HG03135 (cell line): Measurements from ENCODE around the gene ZNF227.
"Not testable (repeated sequence)": the region's sequence is repeated elsewhere in the genome, so short reads cannot be mapped to it uniquely, and the experiment has no call there.

Source experiments
- ATAC-seq: cut with Tn5 transposase; IDR thresholded peaks from one replicate; pipeline ENCODE4 v1.9.1; 2021; ENCODE audit warnings: mild to moderate bottlenecking, moderate library complexity; ENCODE audit not compliant: unreplicated experiment

The ZNF227 gene

DNA sequence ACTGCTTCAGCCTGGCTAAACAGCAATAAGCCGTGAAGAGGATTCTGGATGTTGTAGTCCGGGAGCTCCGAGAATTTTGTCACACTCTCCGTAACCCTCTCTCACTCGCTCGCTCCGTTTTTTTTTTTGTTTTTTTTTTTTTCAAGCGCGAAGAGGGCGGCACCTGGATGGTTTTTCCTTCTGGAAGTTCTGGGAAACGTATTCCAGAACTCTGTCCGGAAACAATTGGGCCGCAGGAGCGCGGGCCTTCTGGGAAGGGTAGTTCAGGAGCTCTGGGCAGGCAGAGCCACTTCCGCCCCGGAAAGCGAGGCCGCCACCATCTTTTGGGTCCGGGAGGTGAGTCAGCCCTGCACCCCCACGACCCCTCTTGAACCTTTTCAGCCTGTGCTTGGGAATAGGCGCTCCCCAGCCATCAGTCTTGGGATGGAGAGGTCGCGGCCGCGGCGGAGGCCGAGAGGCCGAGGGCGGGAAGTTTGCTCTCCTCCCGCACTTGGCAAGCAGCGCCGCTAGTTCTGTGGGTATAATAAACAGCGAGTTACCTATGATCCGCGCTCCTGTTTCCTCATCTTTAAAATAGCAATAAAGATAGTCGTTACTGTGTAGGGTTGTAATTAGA is at the start of gene ZNF227:
Gene ZNF227, plus strand, starts transcription at position 283 of the 616 bp plus-strand sequence. CDS start 5,261 bp downstream, outside the sequence.
- peak; percentile 88 for ATAC-seq

DNA sequence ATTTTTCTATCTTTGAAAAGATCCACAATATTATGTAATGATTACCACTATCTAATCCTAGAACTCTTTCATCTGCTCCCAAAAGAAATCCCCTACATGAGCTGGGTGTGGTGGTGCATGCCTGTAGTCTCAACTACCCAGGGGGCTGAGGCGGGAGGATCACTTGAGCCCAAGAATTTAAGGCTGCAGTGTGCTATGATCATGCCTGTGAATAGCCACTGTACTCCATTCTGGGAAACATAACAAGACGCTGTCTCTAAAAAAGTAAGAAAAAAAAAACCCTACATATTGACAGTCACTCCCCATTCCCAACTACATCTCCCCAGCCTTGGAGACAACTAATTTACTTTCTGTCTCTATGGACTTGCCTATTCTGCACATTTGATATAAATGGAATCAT is 48.5 kb upstream of the ZNF227 start:
- no peak for ATAC-seq

DNA sequence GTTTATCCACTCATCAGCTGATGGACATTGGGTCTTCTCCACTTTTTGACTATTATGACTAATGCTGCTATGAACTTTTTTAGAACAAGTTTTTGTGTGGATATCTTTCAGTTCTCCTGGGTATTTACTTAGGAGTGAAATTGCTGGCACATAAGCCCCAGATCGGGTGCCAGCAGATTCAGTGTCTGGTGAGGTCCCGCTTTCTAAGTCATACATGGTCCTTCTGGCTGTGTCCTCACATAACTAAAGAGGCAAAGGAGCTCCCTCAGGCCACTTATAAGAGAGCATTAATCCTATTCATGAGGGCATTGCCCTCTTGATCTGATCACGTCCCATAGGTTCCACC is 48.0 kb upstream of the ZNF227 start:
- no peak for ATAC-seq

DNA sequence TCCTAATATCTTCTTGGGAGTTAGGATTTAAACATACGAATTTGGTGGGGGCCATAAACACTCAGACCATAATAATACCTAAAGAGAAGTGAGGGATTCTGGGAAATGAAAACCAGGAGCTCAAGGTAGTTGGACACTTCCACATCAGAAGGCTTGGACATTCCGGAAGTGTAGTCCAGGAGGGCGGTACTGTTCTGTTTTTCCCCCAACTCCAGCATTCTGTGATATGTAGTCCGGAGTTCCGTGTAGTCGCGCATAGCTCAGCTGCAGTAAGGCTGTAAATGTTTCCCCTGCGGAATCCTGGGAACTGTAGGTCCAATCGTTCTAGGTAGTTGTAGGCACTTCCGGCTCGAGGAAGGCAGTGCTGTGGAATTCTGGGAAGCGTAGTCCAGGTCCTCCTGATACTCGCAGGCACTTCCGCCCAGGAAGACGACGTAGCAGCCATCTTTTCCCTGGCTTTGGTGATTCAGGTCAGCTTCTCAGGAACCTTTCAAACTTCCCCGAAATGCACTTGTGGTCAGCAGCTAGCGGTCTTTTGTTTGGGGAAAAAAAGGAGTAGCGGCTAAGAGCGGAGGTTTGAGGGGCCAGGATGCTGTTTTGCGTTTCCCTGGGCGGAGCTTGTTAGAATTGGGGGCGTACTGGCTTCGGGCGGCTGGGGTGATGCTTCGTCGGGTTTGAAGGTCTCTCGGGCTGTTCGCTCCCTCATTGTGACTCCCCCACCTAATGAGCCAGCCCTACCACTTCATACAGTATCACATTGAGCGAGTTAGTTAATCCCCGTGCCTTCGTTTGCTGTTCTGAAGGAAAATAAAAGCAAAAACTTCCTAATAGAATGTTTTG is 47.4 kb upstream of the ZNF227 start, which contains the start of gene ZNF226:
Gene ZNF226, plus strand, starts transcription at position 428 of the 840 bp plus-strand sequence. CDS start 4,981 bp downstream, outside the sequence.
- peak; percentile 87 for ATAC-seq

DNA sequence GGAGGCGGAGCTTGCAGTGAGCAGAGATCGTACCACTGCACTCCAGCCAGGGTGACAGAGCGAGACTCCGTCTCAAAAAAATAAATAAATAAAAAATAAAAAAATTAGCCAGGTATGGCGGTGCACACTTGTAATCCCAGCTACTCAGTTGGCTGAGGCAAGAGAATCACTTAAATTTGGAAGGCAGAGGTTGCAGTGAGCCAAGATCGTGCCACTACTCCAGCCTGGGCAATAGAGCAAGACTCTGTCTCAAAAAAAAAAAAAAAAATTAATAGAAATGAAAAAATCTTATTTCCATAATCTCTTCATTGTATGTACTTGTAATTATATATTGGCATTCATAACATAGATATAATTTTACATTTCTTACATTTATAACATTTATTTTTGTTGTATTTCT is 41.7 kb upstream of the ZNF227 start:
- ATAC-seq: not testable (repeated sequence)

DNA sequence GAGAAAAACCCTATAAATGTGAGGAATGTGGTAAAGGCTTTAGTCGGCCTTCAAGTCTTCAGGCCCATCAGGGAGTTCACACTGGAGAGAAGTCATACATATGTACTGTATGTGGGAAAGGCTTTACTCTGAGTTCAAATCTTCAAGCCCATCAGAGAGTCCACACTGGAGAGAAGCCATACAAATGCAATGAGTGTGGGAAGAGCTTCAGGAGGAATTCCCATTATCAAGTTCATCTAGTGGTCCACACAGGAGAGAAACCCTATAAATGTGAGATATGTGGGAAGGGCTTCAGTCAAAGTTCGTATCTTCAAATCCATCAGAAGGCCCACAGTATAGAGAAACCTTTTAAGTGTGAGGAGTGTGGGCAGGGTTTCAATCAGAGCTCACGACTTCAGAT is 35.7 kb upstream of the ZNF227 start:
- no peak for ATAC-seq

DNA sequence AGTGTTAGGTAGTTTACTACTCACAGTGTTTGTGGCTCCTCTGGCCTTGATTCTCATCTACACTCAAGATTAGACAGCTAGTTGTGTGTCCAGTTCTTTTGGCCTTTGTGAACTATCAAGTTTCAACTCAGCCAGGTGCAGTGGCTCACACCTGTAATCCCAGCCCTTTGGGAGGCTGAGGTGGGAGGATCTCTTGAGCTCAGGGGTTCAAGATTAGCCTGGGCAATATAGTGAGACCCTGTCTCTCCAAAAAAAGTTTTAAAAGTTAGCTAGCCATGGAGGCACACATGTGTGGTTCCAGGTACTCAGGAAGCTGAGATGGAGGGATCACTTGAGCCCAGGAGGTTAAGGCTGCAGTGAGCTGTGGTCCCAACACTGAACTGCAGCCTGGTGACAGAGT is 31.4 kb upstream of the ZNF227 start:
- ATAC-seq: no peak

DNA sequence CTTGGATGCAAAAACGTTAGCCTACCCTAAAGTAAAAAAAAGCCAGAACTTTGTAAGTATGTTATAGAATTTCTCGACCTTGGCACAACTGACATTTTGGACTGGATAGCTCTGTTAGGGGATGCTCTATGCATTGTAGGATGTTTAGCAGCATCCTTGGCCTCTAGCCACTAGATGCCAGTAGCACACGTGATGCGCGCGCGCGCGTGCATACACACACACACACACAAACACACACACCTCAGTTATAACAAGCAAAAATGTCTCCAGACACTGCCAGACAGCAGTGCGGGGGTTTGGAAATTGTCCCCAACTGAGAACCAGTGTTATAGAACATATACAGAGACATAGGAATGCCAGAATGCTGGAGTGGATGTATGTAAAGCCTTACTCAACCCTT is 30.2 kb upstream of the ZNF227 start:
- no peak for ATAC-seq

DNA sequence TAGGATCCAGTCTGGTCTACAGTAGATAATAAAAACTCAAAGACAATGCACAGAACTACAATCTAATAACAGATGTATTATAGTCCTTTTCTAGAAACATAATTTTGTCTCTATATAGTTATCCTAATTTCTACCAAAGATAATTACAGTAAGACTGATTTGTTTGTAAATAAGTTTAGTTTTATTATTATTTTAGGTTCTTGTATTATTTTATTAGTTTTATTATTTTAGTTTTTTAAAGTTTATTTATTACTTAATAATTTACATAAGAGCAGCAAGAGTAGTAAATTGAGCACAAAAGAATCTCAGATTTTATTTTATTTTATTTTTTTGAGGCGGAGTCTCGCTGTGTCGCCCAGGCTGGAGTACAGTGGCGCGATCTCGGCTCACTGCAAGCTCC is 22.3 kb upstream of the ZNF227 start:
- no peak for ATAC-seq

DNA sequence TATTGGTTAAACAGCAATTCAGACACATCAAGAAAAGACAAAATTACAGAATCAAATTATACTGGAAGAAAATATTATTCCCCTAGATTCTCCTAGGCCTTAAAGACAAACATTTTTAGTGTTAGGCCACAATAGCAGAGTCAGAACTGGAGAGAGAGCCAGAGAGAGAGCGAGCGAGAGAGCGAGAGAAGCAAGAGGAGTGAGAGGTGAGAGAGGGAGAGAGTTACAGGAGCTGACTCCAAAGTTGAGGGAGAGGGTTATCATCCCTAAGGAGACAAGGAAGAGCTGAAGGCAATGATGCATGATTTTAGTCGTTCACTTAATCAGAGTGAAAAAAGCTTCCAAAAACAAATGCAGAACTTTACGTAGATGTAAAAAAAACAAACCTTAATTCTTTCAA is 20.2 kb upstream of the ZNF227 start:
- no peak for ATAC-seq

DNA sequence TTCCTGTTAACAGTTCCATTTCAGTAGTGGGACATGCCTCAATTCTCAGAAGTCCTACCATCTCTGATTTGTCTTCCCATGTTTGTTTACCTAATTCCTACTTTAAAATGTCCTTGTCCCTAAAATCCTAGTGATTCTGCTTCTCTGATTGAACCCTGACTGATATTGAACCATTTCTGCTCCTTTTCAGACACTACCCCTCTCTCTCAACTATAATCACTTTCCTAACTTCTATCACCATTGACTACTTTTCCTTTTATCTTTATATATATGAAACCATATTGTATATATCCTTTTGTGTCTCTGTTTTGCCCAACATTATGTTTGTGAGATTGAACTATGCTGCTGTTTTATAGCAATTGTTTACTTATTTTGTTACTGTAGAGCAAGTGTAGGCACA is 15.6 kb upstream of the ZNF227 start:
- ATAC-seq: no peak

DNA sequence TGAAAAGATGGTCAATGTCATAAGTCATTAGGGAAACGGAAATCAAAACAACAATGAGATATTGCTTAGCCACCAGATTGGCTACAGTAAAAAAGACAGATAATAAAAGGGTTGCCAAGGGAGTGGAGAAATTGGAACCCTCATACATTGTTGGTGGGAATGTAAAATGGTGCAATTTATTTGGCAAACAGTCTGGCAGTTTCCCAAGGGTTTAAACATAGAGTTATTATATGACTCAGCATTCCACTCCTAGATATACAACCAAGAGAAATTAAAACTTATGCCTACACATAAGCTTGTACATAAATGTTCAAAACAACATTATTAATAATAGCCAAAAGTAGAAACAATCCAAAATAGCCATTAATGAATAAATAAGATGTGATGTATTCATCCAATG is 9.9 kb upstream of the ZNF227 start:
- ATAC-seq: no peak

DNA sequence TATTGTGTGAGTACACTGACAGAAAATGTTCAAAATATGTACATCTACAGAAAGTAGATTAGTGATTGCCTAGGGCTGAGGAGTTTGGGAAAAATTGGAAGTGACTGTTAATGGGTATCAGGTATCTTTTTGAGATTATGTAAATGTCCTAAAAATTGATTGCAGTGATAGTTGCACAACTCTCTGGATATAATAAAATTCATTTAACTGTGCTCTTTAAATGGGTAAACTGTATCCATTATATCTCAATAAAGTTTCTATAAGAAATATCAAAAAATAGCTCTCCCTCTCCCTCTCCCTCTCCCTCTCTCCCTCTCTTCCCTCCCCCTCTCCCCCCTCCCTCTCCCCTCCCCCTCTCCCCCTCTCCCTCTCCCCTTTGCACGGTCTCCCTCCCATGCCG is 9.4 kb upstream of the ZNF227 start:
- no peak for ATAC-seq

DNA sequence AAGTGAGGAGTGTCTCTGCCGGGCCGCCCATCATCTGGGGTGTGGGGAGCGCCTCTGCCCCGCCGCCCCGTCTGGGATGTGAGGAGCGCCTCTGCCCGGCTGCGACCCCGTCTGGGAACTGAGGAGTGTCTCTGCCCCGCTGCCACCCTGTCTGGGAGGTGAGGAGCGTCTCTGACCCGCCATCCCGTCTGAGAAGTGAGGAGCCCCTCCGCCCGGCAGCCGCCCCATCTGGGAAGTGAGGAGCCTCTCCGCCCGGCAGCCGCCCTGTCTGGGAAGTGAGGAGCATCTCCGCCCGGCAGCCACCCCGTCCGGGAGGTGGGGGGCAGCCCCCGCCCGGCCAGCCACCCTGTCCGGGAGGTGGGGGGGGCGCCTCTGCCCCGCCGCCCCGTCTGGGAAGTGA is 8.5 kb upstream of the ZNF227 start:
- not testable (repeated sequence) for ATAC-seq

DNA sequence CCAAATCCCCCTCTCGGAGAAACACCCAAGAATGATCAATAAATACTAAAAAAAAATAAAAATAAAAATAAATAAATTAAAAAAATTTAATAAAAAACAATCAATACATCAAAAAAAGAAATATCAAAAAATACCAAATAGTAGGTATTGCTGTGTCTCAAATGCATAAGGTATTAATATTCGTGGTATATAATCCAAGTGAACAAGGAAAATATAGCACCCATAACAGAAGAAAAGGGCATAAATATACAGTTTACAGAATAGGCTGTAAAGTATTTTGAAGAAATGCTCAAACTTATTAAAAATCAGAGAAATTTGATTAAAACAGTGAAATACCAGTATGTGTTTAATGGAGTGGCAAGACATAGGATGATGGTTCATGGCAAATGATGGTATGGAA is 7.6 kb upstream of the ZNF227 start:
- no peak for ATAC-seq

DNA sequence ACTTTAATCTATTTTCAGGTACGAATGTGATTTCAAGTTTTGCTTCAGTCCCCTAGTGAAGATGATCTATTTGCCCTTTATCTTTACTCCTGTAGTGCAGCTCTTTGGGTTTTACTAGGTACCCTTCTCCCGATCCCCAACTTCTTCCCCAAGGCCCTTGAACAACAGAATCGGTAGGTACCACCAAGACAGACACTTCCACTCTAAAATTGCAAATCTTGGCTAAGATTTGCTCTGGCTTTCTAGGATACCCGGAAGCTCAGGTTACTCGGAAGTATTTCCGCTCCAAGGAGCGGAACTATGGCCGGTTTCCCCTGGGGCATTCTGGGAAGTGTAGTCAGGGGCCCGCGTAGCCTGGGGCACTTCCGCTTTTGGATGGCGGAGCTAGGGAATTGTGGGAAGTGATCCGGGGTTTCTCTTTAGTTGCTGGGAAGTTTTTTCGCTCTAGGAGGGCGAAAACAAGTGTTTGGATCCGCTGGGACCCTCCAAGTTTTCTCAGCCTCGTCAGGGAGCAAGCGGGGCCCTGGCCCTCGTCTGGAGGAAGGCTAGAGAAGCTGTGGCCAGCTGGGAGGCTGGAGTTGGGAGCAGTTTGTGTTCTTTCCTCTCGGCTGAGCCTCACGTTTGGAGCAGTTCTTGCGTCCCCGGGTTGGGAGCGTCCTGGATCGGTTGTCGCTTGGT is 5.1 kb upstream of the ZNF227 start:
- peak; percentile 91 for ATAC-seq

DNA sequence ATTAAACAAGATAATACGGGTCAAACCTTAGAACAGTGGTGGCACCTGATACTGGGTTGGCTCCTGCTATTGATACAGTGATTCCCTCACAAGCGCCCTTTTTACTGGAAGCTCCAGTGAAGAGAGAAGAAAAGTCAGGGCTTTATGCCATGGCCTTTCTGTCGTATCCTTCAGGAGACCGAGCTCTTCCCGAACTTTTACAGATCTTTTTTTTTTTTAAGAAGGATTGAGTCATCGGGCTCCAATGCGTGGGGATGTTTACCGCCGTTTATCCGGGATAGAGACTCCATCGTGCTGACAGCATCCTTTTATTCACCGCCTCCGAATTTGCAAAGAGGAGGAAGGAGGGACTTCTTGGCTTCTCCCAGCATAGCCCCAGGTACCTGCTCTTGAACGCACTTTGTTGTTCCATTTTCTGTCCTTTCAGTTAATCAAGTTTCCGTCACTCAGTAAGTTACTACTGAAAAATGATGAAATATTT is 574 bp downstream of the ZNF227 start:
- no peak for ATAC-seq

DNA sequence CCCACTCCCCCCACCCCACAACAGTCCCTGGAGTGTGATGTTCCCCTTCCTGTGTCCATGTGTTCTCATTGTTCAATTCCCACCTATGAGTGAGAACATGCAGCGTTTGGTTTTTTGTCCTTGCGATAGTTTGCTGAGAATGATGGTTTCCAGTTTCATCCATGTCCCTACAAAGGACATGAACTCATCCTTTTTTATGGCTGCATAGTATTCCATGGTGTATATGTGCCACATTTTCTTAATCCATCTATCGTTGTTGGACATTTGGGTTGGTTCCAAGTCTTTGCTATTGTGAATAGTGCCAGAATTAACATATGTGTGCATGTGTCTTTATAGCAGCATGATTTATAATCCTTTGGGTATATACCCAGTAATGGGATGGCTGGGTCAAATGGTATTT is 7.6 kb downstream of the ZNF227 start:
- not testable (repeated sequence) for ATAC-seq

DNA sequence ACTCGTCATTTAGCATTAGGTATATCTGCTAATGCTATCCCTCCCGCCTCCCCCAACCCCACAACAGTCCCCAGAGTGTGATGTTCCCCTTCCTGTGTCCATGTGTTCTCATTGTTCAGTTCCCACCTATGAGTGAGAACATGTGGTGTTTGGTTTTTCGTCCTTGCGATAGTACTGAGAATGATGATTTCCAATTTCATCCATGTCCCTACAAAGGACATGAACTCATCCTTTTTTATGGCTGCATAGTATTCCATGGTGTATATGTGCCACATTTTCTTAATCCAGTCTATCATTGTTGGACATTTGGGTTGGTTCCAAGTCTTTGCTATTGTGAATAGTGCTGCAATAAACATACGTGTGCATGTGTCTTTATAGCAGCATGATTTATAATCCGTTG is 8.4 kb downstream of the ZNF227 start:
- ATAC-seq: not testable (repeated sequence)

DNA sequence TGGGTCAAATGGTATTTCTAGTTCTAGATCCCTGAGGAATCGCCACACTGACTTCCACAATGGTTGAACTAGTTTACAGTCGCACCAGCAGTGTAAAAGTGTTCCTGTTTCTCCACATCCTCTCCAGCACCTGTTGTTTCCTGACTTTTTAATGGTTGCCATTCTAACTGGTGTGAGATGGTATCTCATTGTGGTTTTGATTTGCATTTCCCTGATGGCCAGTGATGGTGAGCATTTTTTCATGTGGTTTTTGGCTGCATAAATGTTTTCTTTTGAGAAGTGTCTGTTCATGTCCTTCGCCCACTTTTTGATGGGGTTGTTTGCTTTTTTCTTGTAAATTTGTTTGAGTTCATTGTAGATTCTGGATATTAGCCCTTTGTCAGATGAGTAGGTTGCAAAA is 9.0 kb downstream of the ZNF227 start:
- ATAC-seq: not testable (repeated sequence)

DNA sequence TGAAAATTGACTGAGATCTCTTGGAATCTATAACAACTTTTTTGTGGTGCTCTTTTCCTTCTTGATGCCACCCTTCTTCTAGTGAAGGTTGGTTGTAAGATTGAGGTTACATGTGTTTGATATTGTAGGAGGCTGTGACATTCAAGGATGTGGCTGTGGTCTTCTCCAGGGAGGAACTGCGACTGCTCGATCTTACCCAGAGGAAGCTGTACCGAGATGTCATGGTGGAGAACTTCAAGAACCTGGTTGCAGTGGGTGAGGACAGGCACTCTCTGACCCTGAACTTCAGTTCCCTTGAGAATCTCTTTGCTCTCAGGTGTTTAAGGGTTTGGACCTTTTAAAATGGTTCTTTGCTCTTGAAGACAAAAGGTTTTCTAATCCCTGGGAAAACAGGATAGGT is 16.0 kb downstream of the ZNF227 start:
- no peak for ATAC-seq

DNA sequence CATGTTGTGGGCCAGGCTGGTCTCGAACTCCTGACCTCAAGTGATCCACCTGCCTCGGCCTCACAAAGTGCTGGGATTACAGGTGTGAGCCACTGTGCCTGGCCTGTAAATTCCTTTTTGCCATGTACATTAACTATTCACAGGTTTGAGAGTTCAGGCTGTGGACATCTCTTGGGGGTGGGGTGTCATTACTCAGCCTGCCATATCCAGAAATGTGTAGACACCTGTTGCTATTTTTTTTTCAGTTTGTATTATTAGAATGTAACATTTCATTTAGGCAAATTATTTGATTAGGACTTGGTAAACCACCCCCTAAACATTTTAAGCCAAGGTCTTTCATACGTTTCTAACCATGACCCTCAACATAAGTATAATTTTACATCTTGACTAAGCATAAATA is 20.5 kb downstream of the ZNF227 start:
- no peak for ATAC-seq
